Testis (tissue), 3 donors: ENCODE measurements around the gene TMOD2. TPM values are rescaled to one million over a fixed set of nuclear protein-coding genes. Genes with fewer than 3 reads are reported as not detected.

ENCODE experiments used
- DNase-seq: peaks from one replicate; pipeline ENCODE4 v3.0.0-alpha.2; 2019
- H3K27ac ChIP-seq, 2 donors: fragments of 200-600 bp; sonication (generic); one replicate each; pipeline ENCODE4 v1.5.1; 2019
- H3K27me3 ChIP-seq: fragments of 200-600 bp; sonication (generic); one replicate; pipeline ENCODE4 v1.5.1; 2019
- H3K36me3 ChIP-seq: fragments of 200-600 bp; sonication (generic); one replicate; pipeline ENCODE4 v1.5.1; 2017; ENCODE audit warnings: low read depth; ENCODE audit errors: missing control alignments
- H3K4me1 ChIP-seq: fragments of 200-600 bp; sonication (generic); one replicate; pipeline ENCODE4 v1.5.1; 2019
- H3K4me3 ChIP-seq, 2 donors: fragments of 200-600 bp; sonication (generic); one replicate each; pipeline ENCODE4 v1.5.1; 2017 to 2019
- H3K9me3 ChIP-seq: fragments of 200-600 bp; sonication (generic); one replicate; pipeline ENCODE4 v1.5.1; 2017
- CTCF ChIP-seq, 3 experiments: fragments of 450-650 bp in 2 of 3; fragments of 200-600 bp in 1 of 3; sonication (generic) in 1 of 3; IDR thresholded peaks; one replicate each; pipeline ENCODE4 v1.5.1; 2016 to 2019; ENCODE audit warnings: antibody characterized with exemption in 3 of 3, mild to moderate bottlenecking in 2 of 3, moderate library complexity in 1 of 3
- POLR2A ChIP-seq: fragments of 450-650 bp; IDR thresholded peaks from one replicate; pipeline ENCODE4 v1.6.1; 2017; ENCODE audit warnings: antibody characterized with exemption, mild to moderate bottlenecking, moderate library complexity
- WGBS, 2 donors: methylation state at CpG; one replicate each; pipeline ENCODE4 v1.1.5; 2018; 5-methylcytosine and 5-hydroxymethylcytosine counted together
- intact Hi-C: fragments of 100-400 bp; cut with DNase I; formaldehyde crosslinking; loops from one replicate; pipeline ENCODE4 v1.15.1; 2023; ENCODE audit warnings: low total_unique reads
- polyA plus RNA-seq: library from polyadenylated mRNA; stranded (reverse); fragments of 350-450 nt; fragmentation: Illumina TruSeq; extraction: RNeasy Lipid Tissue Mini Kit (QIAGEN cat#74804); gene quantifications from one replicate; pipeline ENCODE4 v1.2.3, GENCODE V29; 2014; ENCODE audit warnings: low read depth, low replicate concordance; ENCODE audit not compliant: insufficient read depth
- total RNA-seq, 2 donors: library from RNA; depleted of rRNA; stranded (reverse); fragments of >200 nt; gene quantifications; one replicate each; pipeline ENCODE4 v1.2.3, GENCODE V29; 2016

TMOD2 gene
- total and polyA plus RNA-seq, 3 donors from 2014 or later = 5.8 to 6.4 (median 5.9) TPM

- Histone ChIP-seq H3K36me3 (no peaks in the 10 kb centered on the region), H3K4me3 (no peak overlapping the region), H3K27me3 (no peaks in the 10 kb centered on the region), H3K27ac (no peak overlapping the region), H3K9me3 (no peaks in the 10 kb centered on the region), H3K4me1 (no peaks in the 10 kb centered on the region)
- WGBS, 2 donors = 70 to 79% methylated on average over 1 of the region's 1 CpG
- no peak for TF ChIP-seq CTCF (IDR thresholded peaks at IDR 0.05)
- TF ChIP-seq POLR2A = no peak
- intact Hi-C loops = loop anchor here (5.0 kb wide), 1 partner anchor 124 kb away; no protein-coding TSS in a partner anchor
- no peak for DNase-seq
Measured at GRCh38 chr15:51771773-51772172, 20.4 kb downstream of the TMOD2 start.

GRCh38 chr15:51774916-51775315 is 23.5 kb downstream of the TMOD2 start:
- intact Hi-C loops = loop anchor here (5.0 kb wide), 1 partner anchor 128 kb away; no protein-coding TSS in a partner anchor
- WGBS, 2 donors = 77 to 92% methylated on average over 3 of the region's 3 CpGs
- no peaks in the 10 kb centered on the region for H3K36me3 ChIP-seq
- DNase-seq = no peak
- TF ChIP-seq CTCF (IDR thresholded peaks at IDR 0.05) (no peak), POLR2A (no peak)
- H3K4me3 ChIP-seq = no peak overlapping the region
- H3K4me1 ChIP-seq = no peaks in the 10 kb centered on the region
- H3K27me3 ChIP-seq = no peaks in the 10 kb centered on the region
- H3K9me3 ChIP-seq = no peaks in the 10 kb centered on the region
- no peak overlapping the region for H3K27ac ChIP-seq

DNA sequence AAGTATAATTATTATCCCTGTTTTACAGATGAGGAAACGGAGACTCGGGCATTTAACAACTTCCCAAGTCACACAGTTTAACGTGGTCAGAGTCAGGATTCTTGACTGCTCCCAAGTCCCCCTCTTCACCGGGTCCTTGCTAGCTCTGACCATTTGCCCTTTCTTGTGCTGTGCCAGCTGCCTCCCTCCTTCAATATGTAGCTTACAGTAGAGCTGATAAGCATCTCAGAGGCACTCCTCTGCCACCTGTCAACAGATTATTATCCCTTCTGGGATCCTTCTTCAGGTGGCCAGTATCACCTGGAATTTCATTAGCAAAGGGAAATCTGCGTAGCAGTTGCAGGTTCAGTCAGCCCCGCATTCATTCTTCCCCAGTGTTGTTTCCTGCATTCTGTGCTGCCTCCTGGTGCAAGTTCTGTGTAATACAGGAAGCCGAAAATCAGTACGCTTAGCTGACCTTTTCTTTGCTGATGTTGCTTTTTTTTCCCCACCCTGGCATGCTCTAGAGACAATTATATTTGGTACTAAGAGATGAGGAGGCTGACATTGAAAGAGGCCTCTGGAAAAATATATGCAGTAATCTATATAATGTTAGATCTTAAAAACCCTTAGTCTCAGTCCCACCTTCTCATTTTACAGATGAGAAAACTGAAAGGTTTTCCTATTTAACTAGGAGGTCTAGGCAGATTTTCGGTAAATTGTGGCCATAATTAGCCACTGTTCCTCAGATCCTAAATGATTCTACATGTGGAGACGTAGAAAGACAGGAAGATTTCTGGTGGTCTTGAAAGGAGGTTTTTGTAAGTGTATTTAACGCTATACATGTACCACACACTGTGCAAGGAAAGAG is 24.8 kb downstream of the TMOD2 start:
- H3K4me1 ChIP-seq = no peaks in the 10 kb centered on the region
- peak; percentile 57 for DNase-seq
- H3K4me3 ChIP-seq = no peak overlapping the region
- 66 to 69% methylated on average over 11 of the region's 11 CpGs for WGBS, 2 donors
- TF ChIP-seq CTCF (IDR thresholded peaks at IDR 0.05) (peak; percentile 45 to 70 (median 64)), POLR2A (no peak)
- H3K27ac ChIP-seq = no peak overlapping the region
- H3K9me3 ChIP-seq = no peaks in the 10 kb centered on the region
- intact Hi-C loops = no loop called here
- H3K36me3 ChIP-seq = no peaks in the 10 kb centered on the region
- H3K27me3 ChIP-seq = no peaks in the 10 kb centered on the region

DNA sequence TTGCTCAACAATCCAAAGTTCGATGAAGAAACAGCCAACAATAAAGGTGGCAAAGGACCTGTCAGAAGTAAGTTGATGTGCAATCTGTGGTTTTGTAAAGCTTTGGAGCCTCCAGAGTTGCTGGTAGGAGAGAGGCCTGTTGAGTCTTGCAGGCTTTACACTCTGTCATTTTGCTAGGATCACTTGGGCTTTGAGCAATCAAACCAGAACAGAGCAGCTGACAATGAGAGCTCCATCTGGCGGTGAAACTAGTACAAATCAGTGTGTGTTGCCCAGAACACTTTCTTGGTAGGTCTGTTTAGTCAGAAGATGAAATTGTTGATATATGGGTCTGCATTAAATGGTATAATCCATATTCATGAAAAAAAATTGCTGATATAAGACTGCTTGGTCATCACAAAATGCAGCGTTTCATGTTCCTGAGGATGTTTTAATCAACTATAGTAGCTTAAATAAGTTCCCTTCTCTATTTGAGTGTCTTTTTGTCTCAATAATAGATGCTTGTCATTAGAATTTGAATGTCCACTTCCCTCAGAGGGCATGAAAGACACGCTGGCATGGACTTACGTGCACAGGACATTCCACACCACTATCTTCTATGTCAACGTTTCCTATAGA is 25.7 kb downstream of the TMOD2 start:
- H3K4me1 ChIP-seq = no peaks in the 10 kb centered on the region
- H3K27me3 ChIP-seq = no peaks in the 10 kb centered on the region
- peak; percentile 80 for DNase-seq
- TF ChIP-seq CTCF (IDR thresholded peaks at IDR 0.05) = peak; percentile 47 to 68 (median 64)
- no peak for TF ChIP-seq POLR2A
- no peaks in the 10 kb centered on the region for H3K36me3 ChIP-seq
- intact Hi-C loops = no loop called here
- no peaks in the 10 kb centered on the region for H3K9me3 ChIP-seq
- no peak overlapping the region for H3K27ac ChIP-seq
- H3K4me3 ChIP-seq = no peak overlapping the region
- 67 to 72% methylated on average over 6 of the region's 6 CpGs for WGBS, 2 donors
